ENCODE results near the gene AKR1B1. TPM values are rescaled to one million over a fixed set of nuclear protein-coding genes. Genes with fewer than 3 reads are reported as not detected.

AKR1B1 gene
- total RNA-seq, 4 donors from 2014 or later = 10.7 to 22.6 (median 17.5) TPM

GRCh38 chr7:134457210-134457609 lies 1.7 kb downstream of the AKR1B1 start:
- Histone ChIP-seq H3K4me3 (peak overlapping the region; percentile 77), H3K4me1 (peaks cover 12% of the 10 kb centered on the region)
- 72% methylated on average over 2 of the region's 2 CpGs for WGBS

GRCh38 chr7:134454277-134454676 lies 4.6 kb downstream of the AKR1B1 start:
- Histone ChIP-seq H3K4me1 (peaks cover 7% of the 10 kb centered on the region), H3K36me3 (peaks cover 15% of the 10 kb centered on the region), H3K4me3 (no peak overlapping the region), H3K27me3 (no peaks in the 10 kb centered on the region), H3K27ac (peak overlapping the region; percentile 8), H3K9me3 (no peaks in the 10 kb centered on the region)
- no peak for DNase-seq (ENCODE audit: low spot score in 2 of 2)
- WGBS = 74% methylated on average over 4 of the region's 4 CpGs
- TF ChIP-seq CTCF (IDR thresholded peaks at IDR 0.05) = no peak
- TF ChIP-seq POLR2A (IDR thresholded peaks at IDR 0.05) = no peak
- no peak for TF ChIP-seq EP300 (IDR thresholded peaks at IDR 0.05)
- no peak for TF ChIP-seq POLR2AphosphoS5 (IDR thresholded peaks at IDR 0.05)

More at GRCh38 chr7:134457210-134457609, 1.7 kb downstream of the AKR1B1 start:
- Histone ChIP-seq H3K36me3 (no peaks in the 10 kb centered on the region), H3K27me3 (no peaks in the 10 kb centered on the region), H3K9me3 (no peaks in the 10 kb centered on the region), H3K27ac (no peak overlapping the region)
- TF ChIP-seq EP300 (IDR thresholded peaks at IDR 0.05) (no peak), POLR2AphosphoS5 (IDR thresholded peaks at IDR 0.05) (no peak), POLR2A (IDR thresholded peaks at IDR 0.05) (no peak), CTCF (IDR thresholded peaks at IDR 0.05) (no peak)
- DNase-seq (ENCODE audit: low spot score in 2 of 2) = no peak

GRCh38 chr7:134453518-134453917 lies 5.4 kb downstream of the AKR1B1 start:
- TF ChIP-seq CTCF (IDR thresholded peaks at IDR 0.05) = no peak
- TF ChIP-seq POLR2AphosphoS5 (IDR thresholded peaks at IDR 0.05) = no peak
- no peak for TF ChIP-seq EP300 (IDR thresholded peaks at IDR 0.05)
- TF ChIP-seq POLR2A (IDR thresholded peaks at IDR 0.05) = no peak
- 70% methylated on average over 5 of the region's 5 CpGs for WGBS

GRCh38 chr7:134452991-134453473 lies 5.9 kb downstream of the AKR1B1 start:
- peaks cover 26% of the 10 kb centered on the region for H3K36me3 ChIP-seq
- no peaks in the 10 kb centered on the region for H3K9me3 ChIP-seq
- H3K27me3 ChIP-seq = no peaks in the 10 kb centered on the region
- 78% methylated on average over 6 of the region's 7 CpGs for WGBS
- no peak overlapping the region for H3K27ac ChIP-seq
- DNase-seq (ENCODE audit: low spot score in 2 of 2) = no peak
- no peak for TF ChIP-seq CTCF (IDR thresholded peaks at IDR 0.05)
- TF ChIP-seq EP300 (IDR thresholded peaks at IDR 0.05) = no peak
- no peak for TF ChIP-seq POLR2AphosphoS5 (IDR thresholded peaks at IDR 0.05)
- TF ChIP-seq POLR2A (IDR thresholded peaks at IDR 0.05) = no peak
- H3K4me3 ChIP-seq = no peak overlapping the region
- peaks cover 5% of the 10 kb centered on the region for H3K4me1 ChIP-seq

More at GRCh38 chr7:134453518-134453917, 5.4 kb downstream of the AKR1B1 start:
- H3K36me3 ChIP-seq = peaks cover 21% of the 10 kb centered on the region
- H3K9me3 ChIP-seq = no peaks in the 10 kb centered on the region
- DNase-seq (ENCODE audit: low spot score in 2 of 2) = no peak
- H3K27ac ChIP-seq = no peak overlapping the region
- peaks cover 5% of the 10 kb centered on the region for H3K4me1 ChIP-seq
- no peak overlapping the region for H3K4me3 ChIP-seq
- H3K27me3 ChIP-seq = no peaks in the 10 kb centered on the region

GRCh38 chr7:134452419-134452838 lies 6.5 kb downstream of the AKR1B1 start:
- Histone ChIP-seq H3K9me3 (no peaks in the 10 kb centered on the region), H3K27ac (no peak overlapping the region), H3K4me3 (no peak overlapping the region), H3K36me3 (peaks cover 32% of the 10 kb centered on the region), H3K27me3 (no peaks in the 10 kb centered on the region), H3K4me1 (peaks cover 5% of the 10 kb centered on the region)
- WGBS = 87% methylated on average over 5 of the region's 5 CpGs
- no peak for TF ChIP-seq EP300 (IDR thresholded peaks at IDR 0.05)
- TF ChIP-seq POLR2A (IDR thresholded peaks at IDR 0.05) = no peak
- no peak for TF ChIP-seq POLR2AphosphoS5 (IDR thresholded peaks at IDR 0.05)
- no peak for TF ChIP-seq CTCF (IDR thresholded peaks at IDR 0.05)
- DNase-seq (ENCODE audit: low spot score in 2 of 2) = no peak
